Central memory CD8-positive, alpha-beta T cell (primary cell): ENCODE data around the gene B3GNT7.
"Not testable (repeated sequence)": the region's sequence is repeated elsewhere in the genome, so short reads cannot be mapped to it uniquely, and the experiment has no call there.

Source experiments
- ATAC-seq: fragments of 150-1000 bp; cut with Tn5 transposase; replicated peaks from 2 replicates; pipeline ENCODE4 v1.10.0; 2022; ENCODE audit warnings: mild to moderate bottlenecking, moderate FRiP score, moderate number of reproducible peaks; ENCODE audit not compliant: poor library complexity, severe bottlenecking; ENCODE audit errors: extremely low read depth
- DNase-seq, 2 donors: peaks; one replicate each; pipeline ENCODE4 v3.0.0; 2021; ENCODE audit warnings: low spot score in 2 of 2
- H3K27ac Mint-ChIP-seq: one replicate; pipeline ENCODE4 v1.8.0; 2022; ENCODE audit warnings: low read depth, mild to moderate bottlenecking, moderate library complexity, mixed read lengths
- H3K27me3 Mint-ChIP-seq: one replicate; pipeline ENCODE4 v1.8.0; 2022; ENCODE audit warnings: mixed read lengths
- H3K36me3 Mint-ChIP-seq: one replicate; pipeline ENCODE4 v1.8.0; 2022; ENCODE audit warnings: mild to moderate bottlenecking, moderate library complexity, mixed read lengths; ENCODE audit not compliant: insufficient read depth
- H3K4me1 Mint-ChIP-seq: one replicate; pipeline ENCODE4 v1.8.0; 2022; ENCODE audit warnings: mixed read lengths
- H3K4me3 Mint-ChIP-seq: one replicate; pipeline ENCODE4 v1.8.0; 2022; ENCODE audit warnings: mild to moderate bottlenecking, moderate library complexity, mixed read lengths
- H3K9me3 Mint-ChIP-seq: one replicate; pipeline ENCODE4 v1.8.0; 2022; ENCODE audit warnings: mixed read lengths

Gene B3GNT7

GRCh38 chr2:231415029-231415428, 19.5 kb downstream of the B3GNT7 start:
- H3K4me3 Mint-ChIP-seq: no peak overlapping the region
- H3K36me3 Mint-ChIP-seq: peaks cover 2% of the 10 kb centered on the region
- no peak overlapping the region for H3K27ac Mint-ChIP-seq
- DNase-seq: no peak
- no peaks in the 10 kb centered on the region for H3K9me3 Mint-ChIP-seq
- H3K4me1 Mint-ChIP-seq: no peaks in the 10 kb centered on the region
- H3K27me3 Mint-ChIP-seq: peaks cover 66% of the 10 kb centered on the region
- no peak for ATAC-seq

GRCh38 chr2:231418820-231419640, 23.5 kb downstream of the B3GNT7 start:
- DNase-seq: no peak
- Mint-ChIP-seq H3K27ac (no peak overlapping the region), H3K27me3 (peaks cover 29% of the 10 kb centered on the region)

GRCh38 chr2:231421051-231421580, 25.6 kb downstream of the B3GNT7 start:
- H3K27ac Mint-ChIP-seq: no peak overlapping the region
- H3K9me3 Mint-ChIP-seq: no peaks in the 10 kb centered on the region
- H3K4me3 Mint-ChIP-seq: no peak overlapping the region
- ATAC-seq (no peak), DNase-seq (no peak)
- H3K4me1 Mint-ChIP-seq: no peaks in the 10 kb centered on the region
- peaks cover 2% of the 10 kb centered on the region for H3K36me3 Mint-ChIP-seq
- peaks cover 15% of the 10 kb centered on the region for H3K27me3 Mint-ChIP-seq

More at GRCh38 chr2:231418820-231419640, 23.5 kb downstream of the B3GNT7 start:
- Mint-ChIP-seq H3K4me1 (no peaks in the 10 kb centered on the region), H3K4me3 (no peak overlapping the region), H3K9me3 (no peaks in the 10 kb centered on the region), H3K36me3 (peaks cover 2% of the 10 kb centered on the region)
- no peak for ATAC-seq

GRCh38 chr2:231422056-231422455, 26.5 kb downstream of the B3GNT7 start:
- ATAC-seq: no peak

GRCh38 chr2:231423176-231423575, 27.7 kb downstream of the B3GNT7 start:
- H3K36me3 Mint-ChIP-seq: peaks cover 2% of the 10 kb centered on the region
- no peaks in the 10 kb centered on the region for H3K4me1 Mint-ChIP-seq
- no peak overlapping the region for H3K27ac Mint-ChIP-seq
- no peaks in the 10 kb centered on the region for H3K9me3 Mint-ChIP-seq
- H3K27me3 Mint-ChIP-seq: peaks cover 14% of the 10 kb centered on the region
- no peak for ATAC-seq
- no peak for DNase-seq
- no peak overlapping the region for H3K4me3 Mint-ChIP-seq

More at GRCh38 chr2:231422056-231422455, 26.5 kb downstream of the B3GNT7 start:
- Mint-ChIP-seq H3K27me3 (peaks cover 15% of the 10 kb centered on the region), H3K9me3 (no peaks in the 10 kb centered on the region), H3K27ac (no peak overlapping the region), H3K4me3 (no peak overlapping the region), H3K4me1 (no peaks in the 10 kb centered on the region), H3K36me3 (peaks cover 2% of the 10 kb centered on the region)
- DNase-seq: no peak

GRCh38 chr2:231425291-231425810, 29.8 kb downstream of the B3GNT7 start:
- no peaks in the 10 kb centered on the region for H3K4me1 Mint-ChIP-seq

GRCh38 chr2:231425811-231426703, 30.5 kb downstream of the B3GNT7 start:
- H3K27me3 Mint-ChIP-seq: no peaks in the 10 kb centered on the region
- no peak overlapping the region for H3K4me3 Mint-ChIP-seq
- no peak overlapping the region for H3K27ac Mint-ChIP-seq
- ATAC-seq: peak; percentile 19
- H3K36me3 Mint-ChIP-seq: peaks cover 1% of the 10 kb centered on the region
- peaks cover 8% of the 10 kb centered on the region for H3K9me3 Mint-ChIP-seq
- H3K4me1 Mint-ChIP-seq: no peaks in the 10 kb centered on the region
- DNase-seq: peak in 1 of 2 donors; percentile 47

More at GRCh38 chr2:231425291-231425810, 29.8 kb downstream of the B3GNT7 start:
- no peak for DNase-seq
- H3K27ac Mint-ChIP-seq: no peak overlapping the region
- peaks cover 1% of the 10 kb centered on the region for H3K9me3 Mint-ChIP-seq
- no peak overlapping the region for H3K4me3 Mint-ChIP-seq
- ATAC-seq: no peak
- no peaks in the 10 kb centered on the region for H3K36me3 Mint-ChIP-seq
- no peaks in the 10 kb centered on the region for H3K27me3 Mint-ChIP-seq

- no peak for ATAC-seq
- Mint-ChIP-seq H3K27ac (no peak overlapping the region), H3K27me3 (peaks cover 9% of the 10 kb centered on the region), H3K4me1 (no peaks in the 10 kb centered on the region), H3K9me3 (peaks cover 19% of the 10 kb centered on the region), H3K4me3 (no peak overlapping the region), H3K36me3 (peaks cover 1% of the 10 kb centered on the region)
- no peak for DNase-seq
Measured at GRCh38 chr2:231427116-231427515, 31.6 kb downstream of the B3GNT7 start.

GRCh38 chr2:231429152-231429551, 33.6 kb downstream of the B3GNT7 start:
- ATAC-seq: no peak

GRCh38 chr2:231429901-231430300, 34.4 kb downstream of the B3GNT7 start:
- Mint-ChIP-seq H3K4me3 (no peak overlapping the region), H3K36me3 (peaks cover 1% of the 10 kb centered on the region), H3K9me3 (peaks cover 19% of the 10 kb centered on the region), H3K4me1 (no peaks in the 10 kb centered on the region), H3K27ac (no peak overlapping the region), H3K27me3 (peaks cover 12% of the 10 kb centered on the region)
- no peak for ATAC-seq
- no peak for DNase-seq

More at GRCh38 chr2:231429152-231429551, 33.6 kb downstream of the B3GNT7 start:
- Mint-ChIP-seq H3K27me3 (peaks cover 12% of the 10 kb centered on the region), H3K4me3 (no peak overlapping the region), H3K4me1 (no peaks in the 10 kb centered on the region), H3K36me3 (peaks cover 1% of the 10 kb centered on the region), H3K27ac (no peak overlapping the region), H3K9me3 (peaks cover 19% of the 10 kb centered on the region)
- no peak for DNase-seq

- H3K9me3 Mint-ChIP-seq: peaks cover 19% of the 10 kb centered on the region
Measured at GRCh38 chr2:231430437-231430836, 34.9 kb downstream of the B3GNT7 start.

GRCh38 chr2:231431606-231432005, 36.1 kb downstream of the B3GNT7 start:
- Mint-ChIP-seq H3K4me1 (no peaks in the 10 kb centered on the region), H3K27me3 (peaks cover 12% of the 10 kb centered on the region)

More at GRCh38 chr2:231430437-231430836, 34.9 kb downstream of the B3GNT7 start:
- H3K27ac Mint-ChIP-seq, H3K36me3 Mint-ChIP-seq, ATAC-seq, H3K4me3 Mint-ChIP-seq, DNase-seq, H3K4me1 Mint-ChIP-seq: not testable (repeated sequence)
- peaks cover 12% of the 10 kb centered on the region for H3K27me3 Mint-ChIP-seq

More at GRCh38 chr2:231431606-231432005, 36.1 kb downstream of the B3GNT7 start:
- no peak overlapping the region for H3K4me3 Mint-ChIP-seq
- H3K27ac Mint-ChIP-seq: no peak overlapping the region
- peaks cover 19% of the 10 kb centered on the region for H3K9me3 Mint-ChIP-seq
- H3K36me3 Mint-ChIP-seq: peaks cover 1% of the 10 kb centered on the region
- ATAC-seq (no peak), DNase-seq (no peak)
